Epithelial cell of proximal tubule (primary cell): ENCODE measurements around the gene RRAGD. TPM values are rescaled to one million over a fixed set of nuclear protein-coding genes. Genes with fewer than 3 reads are reported as not detected.
A peak's percentile ranks its signal among the peaks of the same experiment; 100 is the strongest.
"Not testable (repeated sequence)": the region's sequence is repeated elsewhere in the genome, so short reads cannot be mapped to it uniquely, and the experiment has no call there.

Experiments
- DNase-seq: peaks from one replicate; pipeline ENCODE4 v3.0.0-alpha.2; 2011; ENCODE audit warnings: low read depth
- H3K4me3 ChIP-seq: 2 replicates; pipeline ENCODE4 v1.5.1; 2011; ENCODE audit warnings: low read depth, mild to moderate bottlenecking, low read length
- total RNA-seq: library from RNA; depleted of rRNA; stranded (reverse); fragments of >200 nt; gene quantifications from 2 replicates; pipeline ENCODE4 v1.2.3, GENCODE V29; 2015
- TF ChIP-seq, protein P1 (sequence below): conservative IDR thresholded peaks from 2 replicates; pipeline ENCODE4 v1.5.1; 2012; ENCODE audit warnings: low read depth, mild to moderate bottlenecking, low read length

RRAGD gene
- total RNA-seq, 1 donor from 2014 or later: 12.7 TPM

DNA sequence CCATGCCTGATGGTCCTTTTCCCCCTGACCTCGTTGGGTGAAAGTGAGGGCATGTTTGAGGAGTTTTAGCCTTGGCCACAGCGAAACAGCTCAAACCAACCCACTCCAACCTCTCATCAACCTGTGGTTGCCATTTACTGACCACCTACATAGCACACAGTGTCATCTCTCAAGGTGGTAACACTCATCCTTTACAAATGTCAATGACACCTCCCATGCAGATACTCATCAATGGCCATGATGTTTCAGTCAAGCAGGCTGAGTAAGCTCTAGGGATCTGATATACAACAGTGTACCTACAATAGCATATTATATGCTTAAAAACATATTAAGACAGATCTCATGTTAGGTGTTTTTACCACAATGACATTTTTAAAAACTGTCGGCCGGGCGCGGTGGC, 9.3 kb downstream of the RRAGD start:
- no peak for DNase-seq
- TF ChIP-seq, protein P1, sequence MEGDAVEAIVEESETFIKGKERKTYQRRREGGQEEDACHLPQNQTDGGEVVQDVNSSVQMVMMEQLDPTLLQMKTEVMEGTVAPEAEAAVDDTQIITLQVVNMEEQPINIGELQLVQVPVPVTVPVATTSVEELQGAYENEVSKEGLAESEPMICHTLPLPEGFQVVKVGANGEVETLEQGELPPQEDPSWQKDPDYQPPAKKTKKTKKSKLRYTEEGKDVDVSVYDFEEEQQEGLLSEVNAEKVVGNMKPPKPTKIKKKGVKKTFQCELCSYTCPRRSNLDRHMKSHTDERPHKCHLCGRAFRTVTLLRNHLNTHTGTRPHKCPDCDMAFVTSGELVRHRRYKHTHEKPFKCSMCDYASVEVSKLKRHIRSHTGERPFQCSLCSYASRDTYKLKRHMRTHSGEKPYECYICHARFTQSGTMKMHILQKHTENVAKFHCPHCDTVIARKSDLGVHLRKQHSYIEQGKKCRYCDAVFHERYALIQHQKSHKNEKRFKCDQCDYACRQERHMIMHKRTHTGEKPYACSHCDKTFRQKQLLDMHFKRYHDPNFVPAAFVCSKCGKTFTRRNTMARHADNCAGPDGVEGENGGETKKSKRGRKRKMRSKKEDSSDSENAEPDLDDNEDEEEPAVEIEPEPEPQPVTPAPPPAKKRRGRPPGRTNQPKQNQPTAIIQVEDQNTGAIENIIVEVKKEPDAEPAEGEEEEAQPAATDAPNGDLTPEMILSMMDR: no peak
- H3K4me3 ChIP-seq: no peak overlapping the region

DNA sequence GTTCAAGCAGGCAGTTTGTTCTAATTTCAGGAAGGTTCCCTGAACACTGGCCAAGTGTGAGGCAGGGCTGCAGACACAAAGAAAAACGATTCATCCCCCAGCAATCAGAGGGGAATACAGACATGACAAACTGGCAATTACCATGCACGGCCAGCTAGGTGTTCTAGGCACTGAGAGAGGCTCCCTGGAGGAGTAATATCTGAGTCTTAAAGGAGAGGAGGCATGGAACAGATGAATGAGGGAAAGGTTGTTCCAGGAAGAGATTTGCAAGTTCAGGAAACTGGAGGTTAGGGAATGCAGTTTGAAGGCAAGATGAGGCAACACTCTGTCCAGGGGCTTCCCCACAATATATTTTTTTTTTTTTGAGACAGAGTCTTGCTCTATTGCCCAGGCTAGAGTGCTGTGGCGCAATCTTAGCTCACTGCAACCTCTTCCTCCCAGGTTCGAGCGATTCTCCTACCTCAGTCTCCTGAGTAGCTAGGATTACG, 11.1 kb downstream of the RRAGD start:
- TF ChIP-seq, protein P1: no peak
- H3K4me3 ChIP-seq: no peak overlapping the region
- DNase-seq: peak; percentile 51

DNA sequence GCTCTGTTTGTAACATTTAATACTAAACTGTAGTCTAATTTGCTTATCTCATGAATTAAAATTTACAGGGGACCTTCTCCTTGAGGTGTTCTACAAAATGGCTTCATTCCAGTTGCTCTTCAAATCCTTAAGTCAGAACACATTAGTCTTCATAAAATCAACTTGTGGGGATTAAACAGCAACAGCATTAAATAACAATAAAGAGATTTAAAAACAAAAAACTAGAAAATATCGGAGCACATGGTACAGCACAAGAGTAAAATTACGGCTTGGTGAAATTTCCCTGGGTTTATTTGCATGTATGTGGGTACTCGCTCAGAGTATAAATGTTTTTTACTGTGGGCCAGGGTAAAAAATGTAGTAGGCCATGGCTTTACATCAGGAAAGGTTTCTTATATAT, 12.0 kb downstream of the RRAGD start:
- TF ChIP-seq, protein P1: no peak
- no peak overlapping the region for H3K4me3 ChIP-seq
- DNase-seq: no peak

DNA sequence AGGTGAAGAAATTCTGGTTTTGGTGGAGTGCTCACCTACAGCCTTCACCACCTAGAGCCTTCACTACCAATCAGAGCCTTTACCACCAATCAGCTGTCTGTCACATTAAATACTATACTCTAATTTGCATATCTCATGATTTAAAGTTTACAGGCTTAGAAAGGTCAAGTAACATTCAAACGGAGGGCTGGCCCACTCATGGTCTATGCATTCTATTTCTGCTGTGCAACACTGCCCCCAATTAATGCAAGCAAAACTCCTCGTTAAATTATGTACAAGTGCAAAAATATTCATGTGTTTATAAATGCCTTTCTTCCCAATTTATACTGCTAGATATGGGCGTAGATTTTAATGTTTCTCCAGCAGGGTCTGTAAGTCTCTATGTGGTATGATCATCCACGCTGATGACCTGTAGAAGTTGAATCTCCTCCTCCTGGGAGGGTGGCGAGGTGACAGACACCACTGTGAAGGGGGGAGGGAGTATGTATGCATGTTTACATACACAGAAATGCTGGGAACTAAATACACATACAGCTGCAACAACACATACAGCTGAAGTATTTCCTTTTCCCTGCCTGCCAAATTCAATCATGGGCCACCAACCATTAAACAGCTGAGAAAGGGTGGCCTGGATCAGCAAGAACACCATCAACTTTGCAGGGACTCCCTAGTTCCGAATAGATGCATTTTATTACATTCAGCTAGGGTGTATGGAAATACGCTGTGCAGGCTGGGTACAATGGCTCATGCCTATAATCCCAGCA, 13.1 kb downstream of the RRAGD start:
- DNase-seq: no peak
- no peak overlapping the region for H3K4me3 ChIP-seq
- TF ChIP-seq, protein P1: no peak

DNA sequence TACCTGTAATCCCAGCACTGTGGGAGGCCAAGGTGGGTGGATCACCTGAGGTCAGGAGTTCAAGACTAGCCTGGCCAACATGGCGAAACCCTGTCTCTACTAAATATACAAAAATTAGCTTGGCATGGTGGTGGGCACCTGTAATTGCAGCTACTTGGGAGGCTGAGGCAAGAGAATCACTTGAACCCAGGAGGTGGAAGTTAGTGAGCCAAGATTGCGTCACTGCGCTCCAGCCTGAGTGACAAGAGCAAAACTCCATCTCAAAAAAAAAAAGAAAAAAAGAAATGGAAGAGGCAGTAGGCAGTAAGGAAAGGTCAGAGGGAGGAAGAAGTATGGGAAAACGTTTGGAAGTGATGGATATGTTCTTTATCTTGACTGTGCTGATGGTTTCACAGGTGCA, 14.2 kb downstream of the RRAGD start:
- H3K4me3 ChIP-seq, DNase-seq: not testable (repeated sequence)

DNA sequence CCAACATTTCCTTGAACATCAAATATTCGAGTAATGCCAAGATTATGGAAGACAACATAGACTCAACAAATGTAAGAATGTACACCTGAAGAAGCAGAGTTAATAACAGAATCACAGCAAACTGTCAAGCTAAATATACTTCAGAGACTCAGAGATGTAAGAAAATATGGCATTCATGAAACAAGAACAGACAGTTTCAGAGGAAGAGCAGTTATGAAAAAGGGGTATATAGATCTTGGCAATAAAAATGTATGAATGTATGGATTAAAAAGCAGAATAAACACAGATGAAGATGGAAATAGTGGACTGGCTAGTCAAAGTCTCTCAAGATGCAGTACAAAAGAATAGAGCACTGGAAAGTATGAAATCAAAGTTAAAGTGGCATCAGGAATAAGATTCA, 18.4 kb downstream of the RRAGD start:
- TF ChIP-seq, protein P1: no peak
- H3K4me3 ChIP-seq: no peak overlapping the region

DNA sequence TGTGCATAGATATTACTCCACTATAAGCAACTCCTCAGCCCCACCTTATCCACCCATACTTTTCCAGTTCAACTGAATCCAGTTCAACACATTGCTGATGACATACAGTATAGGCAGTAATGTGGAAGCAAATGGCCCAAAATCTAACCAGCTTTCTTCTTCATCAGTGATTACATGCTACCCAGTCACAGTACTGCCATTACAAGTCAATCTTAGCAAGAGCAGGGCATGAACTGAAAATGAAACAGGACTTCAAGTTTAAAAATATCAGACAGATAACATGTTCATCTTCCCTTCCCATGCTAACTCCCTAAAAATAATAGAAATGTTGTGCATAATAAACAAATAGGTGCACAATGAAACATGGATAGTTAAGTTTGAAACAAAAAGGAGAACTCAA, 19.2 kb downstream of the RRAGD start:
- TF ChIP-seq, protein P1: no peak
- no peak overlapping the region for H3K4me3 ChIP-seq
- no peak for DNase-seq

More for the DNA sequence above, 18.4 kb downstream of the RRAGD start:
- DNase-seq: no peak
